PC-9 (cell line): ENCODE data around the gene GBX2. TPM values are rescaled to one million over a fixed set of nuclear protein-coding genes. Genes with fewer than 3 reads are reported as not detected.

Experiments used
- Bru-seq: library from RNA; stranded (reverse); fragments of 400-500 nt; gene quantifications from one replicate; lab custom pipeline; 2021; lab: Mats Ljungman, UMichigan
- BruChase-seq, 2 experiments: library from RNA; stranded (reverse); fragments of 400-500 nt; gene quantifications; one replicate each; lab custom pipeline; 2021; lab: Mats Ljungman, UMichigan
- BruUV-seq: library from RNA; stranded (reverse); fragments of 400-500 nt; replicated peaks from 2 replicates; lab custom pipeline; 2021; lab: Mats Ljungman, UMichigan
- CTCF ChIA-PET: fragments of 300-600 bp; sonication (Branson Sonifier 250); formaldehyde crosslinking; loops from one replicate; lab custom pipeline; 2022; ENCODE audit warnings: antibody characterized with exemption; lab: Charles Lee
- POLR2A ChIA-PET: fragments of 300-600 bp; sonication (Branson Sonifier 250); formaldehyde crosslinking; loops from one replicate; lab custom pipeline; 2022; ENCODE audit warnings: antibody characterized with exemption; ENCODE audit not compliant: unreplicated experiment; lab: Charles Lee
- DNase-seq, 2 experiments: peaks; one replicate each; pipeline versions ENCODE4 v3.0.0 to v3.0.0-alpha.2; 2015 to 2022; ENCODE audit warnings: mixed read lengths in 1 of 2
- H2AFZ ChIP-seq: fragments of 200-600 bp; sonication (generic); 2 replicates; pipeline ENCODE4 v1.8.1; 2017; ENCODE audit warnings: antibody characterized with exemption
- H3F3A ChIP-seq: fragments of 200-600 bp; sonication (generic); 2 replicates; pipeline ENCODE4 v1.8.1; 2017; ENCODE audit warnings: antibody characterized with exemption, mild to moderate bottlenecking, low read depth; ENCODE audit not compliant: insufficient read depth
- H3K27ac ChIP-seq: fragments of 200-600 bp; sonication (generic); 2 replicates; pipeline ENCODE4 v1.6.1; 2016; ENCODE audit warnings: mixed run types
- H3K27me3 ChIP-seq: fragments of 200-600 bp; sonication (generic); 2 replicates; pipeline ENCODE4 v1.6.1; 2016; ENCODE audit warnings: low read depth, mixed run types; ENCODE audit not compliant: insufficient read depth
- H3K36me3 ChIP-seq: fragments of 200-600 bp; sonication (generic); 2 replicates; pipeline ENCODE4 v1.6.1; 2016; ENCODE audit warnings: low read depth, mixed run types
- H3K4me1 ChIP-seq: fragments of 200-600 bp; sonication (generic); replicated peaks from 2 replicates; pipeline ENCODE4 v1.6.1; 2016; ENCODE audit warnings: mixed run types; ENCODE audit not compliant: insufficient read depth
- H3K4me2 ChIP-seq: fragments of 200-600 bp; sonication (generic); 2 replicates; pipeline ENCODE4 v1.6.1; 2017; ENCODE audit warnings: mixed run types
- H3K4me3 ChIP-seq: fragments of 200-600 bp; sonication (generic); 2 replicates; pipeline ENCODE4 v1.6.1; 2016; ENCODE audit warnings: mixed run types
- H3K79me2 ChIP-seq: fragments of 200-600 bp; sonication (generic); 2 replicates; pipeline ENCODE4 v1.6.1; 2017; ENCODE audit warnings: low read depth, mixed run types
- H3K9me2 ChIP-seq: fragments of 200-600 bp; sonication (generic); 2 replicates; pipeline ENCODE4 v1.8.1; 2017; ENCODE audit warnings: mild to moderate bottlenecking; ENCODE audit not compliant: insufficient read depth
- H3K9me3 ChIP-seq: fragments of 200-600 bp; sonication (generic); 2 replicates; pipeline ENCODE4 v1.8.1; 2016; ENCODE audit warnings: low read depth; ENCODE audit not compliant: insufficient read depth
- H4K20me1 ChIP-seq: fragments of 200-600 bp; sonication (generic); 2 replicates; pipeline ENCODE4 v1.8.1; 2017; ENCODE audit not compliant: insufficient read depth
- EZH2 ChIP-seq: fragments of 200-600 bp; sonication (generic); IDR thresholded peaks from 2 replicates; pipeline ENCODE4 v1.8.0; 2017; ENCODE audit warnings: antibody characterized with exemption, low read depth
- intact Hi-C: fragments of 100-400 bp; cut with micrococcal nuclease; formaldehyde crosslinking; loops from one replicate; pipeline ENCODE4 v1.10.0; 2022; ENCODE audit not compliant: unreplicated experiment
- long read RNA-seq: library from polyadenylated mRNA; stranded (forward); transcript quantifications from one replicate; pipeline ENCODE4 v2.0.0, GENCODE V29; 2022
- total RNA-seq: library from RNA; stranded (reverse); gene quantifications from 2 replicates; pipeline ENCODE4 v1.2.3, GENCODE V29; 2021
- TF ChIP-seq, protein P1 (sequence below): fragments of 200-600 bp; sonication (generic); conservative IDR thresholded peaks from 2 replicates; pipeline ENCODE4 v1.6.1; 2017; ENCODE audit warnings: mixed run types, antibody characterized with exemption, mild to moderate bottlenecking, moderate library complexity

GBX2 gene
- not detected in 2 replicates for total RNA-seq
- Bru-seq, nascent RNA: percentile 17 among the genes with signal in this experiment
- not detected for BruChase-seq, experiment 1, labeled RNA remaining after a 2-hour chase
- BruChase-seq, experiment 2, labeled RNA remaining after a 6-hour chase: not detected
- long read RNA-seq, partial matches to known transcripts: 0 of 1 reads
- long read RNA-seq, other reads (novel, unspliced or antisense): 1 of 1 reads

DNA sequence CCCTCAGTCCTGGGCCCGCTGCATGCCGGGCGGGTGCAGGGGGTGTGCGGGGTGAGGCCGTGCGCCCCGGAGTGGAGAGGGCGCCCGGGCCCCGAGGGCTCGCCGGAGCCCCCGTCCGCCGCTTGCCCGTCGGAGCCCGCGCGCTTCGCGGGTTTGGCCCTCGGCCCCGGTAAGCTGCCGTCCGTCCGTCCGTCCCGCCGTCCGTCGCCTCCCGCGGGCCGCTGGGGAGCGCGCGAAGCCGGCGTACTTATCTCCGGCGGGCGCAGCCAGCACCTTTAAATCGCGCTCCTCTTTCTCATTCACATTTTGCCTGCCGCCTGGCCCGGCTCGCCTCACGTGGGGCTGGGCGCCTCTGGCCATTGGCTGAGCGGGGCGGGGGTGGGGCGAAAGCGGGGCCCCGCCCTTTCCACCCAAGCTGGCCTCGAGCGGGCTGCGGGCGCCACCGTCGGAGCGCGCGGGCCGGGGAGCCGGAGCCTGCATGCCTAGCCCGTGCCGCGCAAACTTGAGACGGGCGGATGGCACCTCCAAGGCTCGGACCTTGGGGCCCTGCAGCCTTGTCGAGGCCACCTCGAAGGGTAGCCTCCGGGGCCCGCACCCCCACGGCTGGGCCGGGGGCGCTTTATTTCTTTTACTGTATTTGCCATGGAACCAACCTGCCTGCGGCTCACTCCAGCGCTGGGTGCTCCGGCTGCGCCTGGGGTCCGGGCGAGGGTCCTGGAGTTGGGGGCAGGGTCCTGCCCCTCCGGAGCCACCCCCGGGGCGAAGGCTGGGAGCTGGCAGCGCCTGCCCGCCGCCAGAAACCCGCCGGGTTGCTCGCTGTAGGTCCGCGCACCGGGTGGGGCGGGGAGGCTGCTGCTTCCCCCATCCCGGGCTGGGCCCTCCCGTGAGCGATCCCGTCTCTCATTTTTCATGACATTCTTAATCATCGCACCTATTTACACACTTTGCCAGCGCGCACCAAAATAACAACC lies at the start of gene GBX2:
Gene GBX2 (minus strand): TSS at position 277 of the 971 bp plus-strand sequence. CDS start 415 bp downstream, outside the sequence.
- H3K9me2 ChIP-seq: no peaks in the 10 kb centered on the region
- peak within 1 kb of the TSS; percentile 73; the same call in 1 of the 2 replicates for H2AFZ ChIP-seq
- H3K79me2 ChIP-seq: no peaks in the 10 kb centered on the region
- H3K4me3 ChIP-seq: peak within 1 kb of the TSS; percentile 50
- no peaks in the 10 kb centered on the region for H3K36me3 ChIP-seq
- H4K20me1 ChIP-seq: no peaks in the 10 kb centered on the region
- CTCF ChIA-PET: no interaction called here
- TF ChIP-seq EZH2: no peak
- TF ChIP-seq, protein P1, sequence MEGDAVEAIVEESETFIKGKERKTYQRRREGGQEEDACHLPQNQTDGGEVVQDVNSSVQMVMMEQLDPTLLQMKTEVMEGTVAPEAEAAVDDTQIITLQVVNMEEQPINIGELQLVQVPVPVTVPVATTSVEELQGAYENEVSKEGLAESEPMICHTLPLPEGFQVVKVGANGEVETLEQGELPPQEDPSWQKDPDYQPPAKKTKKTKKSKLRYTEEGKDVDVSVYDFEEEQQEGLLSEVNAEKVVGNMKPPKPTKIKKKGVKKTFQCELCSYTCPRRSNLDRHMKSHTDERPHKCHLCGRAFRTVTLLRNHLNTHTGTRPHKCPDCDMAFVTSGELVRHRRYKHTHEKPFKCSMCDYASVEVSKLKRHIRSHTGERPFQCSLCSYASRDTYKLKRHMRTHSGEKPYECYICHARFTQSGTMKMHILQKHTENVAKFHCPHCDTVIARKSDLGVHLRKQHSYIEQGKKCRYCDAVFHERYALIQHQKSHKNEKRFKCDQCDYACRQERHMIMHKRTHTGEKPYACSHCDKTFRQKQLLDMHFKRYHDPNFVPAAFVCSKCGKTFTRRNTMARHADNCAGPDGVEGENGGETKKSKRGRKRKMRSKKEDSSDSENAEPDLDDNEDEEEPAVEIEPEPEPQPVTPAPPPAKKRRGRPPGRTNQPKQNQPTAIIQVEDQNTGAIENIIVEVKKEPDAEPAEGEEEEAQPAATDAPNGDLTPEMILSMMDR: no peak
- POLR2A ChIA-PET: no interaction called here
- H3K27ac ChIP-seq: no peak within 1 kb of the TSS
- no peaks in the 10 kb centered on the region for H3K27me3 ChIP-seq
- H3K4me2 ChIP-seq: peak within 1 kb of the TSS; percentile 69
- no peaks in the 10 kb centered on the region for H3K4me1 ChIP-seq
- intact Hi-C loops: no loop called here
- H3K9me3 ChIP-seq: no peaks in the 10 kb centered on the region
- BruUV-seq: no TSS peak
- H3F3A ChIP-seq: peaks cover 4% of the 10 kb centered on the region; the same call in 1 of the 2 replicates
- no peak for DNase-seq

DNA sequence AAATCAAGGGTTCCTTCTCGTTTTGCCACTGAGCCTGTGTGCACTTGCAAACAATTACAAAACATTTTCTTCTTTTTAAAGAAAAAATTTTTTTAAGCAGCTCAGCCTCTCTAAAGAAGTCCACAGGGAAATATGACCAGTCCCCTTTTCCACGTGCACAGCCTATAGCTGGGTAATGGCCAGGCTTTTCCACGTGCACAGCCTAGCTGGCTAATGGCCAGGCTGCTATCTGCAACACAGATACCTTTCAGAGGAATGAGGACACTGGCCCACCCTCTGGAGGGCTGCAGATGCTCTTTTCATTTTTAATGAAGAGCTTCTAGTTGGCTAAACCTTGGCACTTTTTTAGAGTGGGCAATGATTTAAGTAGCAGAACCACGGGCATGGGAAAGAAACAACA lies 49.7 kb upstream of the GBX2 start:
- Histone ChIP-seq H3K9me3 (no peaks in the 10 kb centered on the region), H3K27me3 (no peaks in the 10 kb centered on the region), H3K4me2 (no peak overlapping the region), H3K79me2 (no peaks in the 10 kb centered on the region), H3K27ac (no peak overlapping the region), H2AFZ (no peak overlapping the region), H3K4me1 (no peaks in the 10 kb centered on the region), H4K20me1 (no peaks in the 10 kb centered on the region), H3F3A (no peaks in the 10 kb centered on the region), H3K36me3 (no peaks in the 10 kb centered on the region), H3K9me2 (no peaks in the 10 kb centered on the region), H3K4me3 (no peak overlapping the region)
- DNase-seq: no peak
- no peak for TF ChIP-seq EZH2
- TF ChIP-seq, protein P1: no peak
- intact Hi-C loops: no loop called here
- ChIA-PET CTCF (interaction anchor here (0.6 kb wide), 1 partner anchor 62 kb away, joined by 7 read pairs; no protein-coding TSS in a partner anchor), POLR2A (no interaction called here)
- no TSS peak for BruUV-seq

DNA sequence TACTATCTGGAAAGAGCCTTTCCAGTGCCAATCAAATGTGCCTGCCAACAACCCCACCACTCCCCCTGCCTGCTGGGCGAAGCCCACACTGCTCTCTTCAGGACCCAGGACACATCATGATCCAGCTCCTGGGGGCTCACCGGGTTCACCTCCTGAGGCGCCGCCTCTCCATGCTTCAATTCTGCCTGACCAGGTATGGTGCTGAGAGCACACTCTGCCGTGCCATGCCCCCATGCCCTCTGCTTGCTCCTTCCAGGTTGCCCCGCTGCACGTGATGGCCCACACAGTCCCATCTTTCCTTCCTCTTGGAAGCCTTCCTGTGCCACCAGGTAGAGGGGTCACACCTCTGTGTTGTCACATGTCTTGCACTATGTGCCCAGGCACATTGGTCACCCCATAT lies 48.5 kb upstream of the GBX2 start:
- CTCF ChIA-PET: no interaction called here
- Histone ChIP-seq H3K4me3 (no peak overlapping the region), H4K20me1 (no peaks in the 10 kb centered on the region), H3K4me1 (no peaks in the 10 kb centered on the region), H3K4me2 (no peak overlapping the region), H3K9me2 (no peaks in the 10 kb centered on the region), H3K27me3 (no peaks in the 10 kb centered on the region), H3K27ac (no peak overlapping the region), H3F3A (no peaks in the 10 kb centered on the region), H3K36me3 (no peaks in the 10 kb centered on the region), H3K79me2 (no peaks in the 10 kb centered on the region), H3K9me3 (no peaks in the 10 kb centered on the region), H2AFZ (no peak overlapping the region)
- intact Hi-C loops: no loop called here
- no peak for DNase-seq
- no TSS peak for BruUV-seq
- no peak for TF ChIP-seq EZH2
- TF ChIP-seq, protein P1: no peak
- POLR2A ChIA-PET: interaction anchor here (0.6 kb wide), 1 partner anchor 235 kb away, joined by 3 read pairs; no protein-coding TSS in a partner anchor
